CD14-positive monocyte (primary cell): Measurements from ENCODE around the gene RSPRY1. TPM values are rescaled to one million over a fixed set of nuclear protein-coding genes. Genes with fewer than 3 reads are reported as not detected.

ENCODE experiments used
- DNase-seq, 3 donors: peaks; one replicate each; pipeline ENCODE4 v3.0.0-alpha.2; 2011 to 2022
- H2AFZ ChIP-seq: 2 replicates; pipeline ENCODE4 v1.6.0; 2012; ENCODE audit warnings: mild to moderate bottlenecking, low read depth, low read length, inconsistent platforms; ENCODE audit not compliant: insufficient read depth, poor library complexity, severe bottlenecking
- H3K27ac ChIP-seq, 2 donors: 1 replicate in 1 of 2; 2 replicates in 1 of 2; pipeline ENCODE4 v1.5.1; 2012 to 2013; ENCODE audit warnings: low read length in 2 of 2, control low read depth in 1 of 2, inconsistent platforms in 1 of 2, low read depth in 1 of 2, mild to moderate bottlenecking in 1 of 2
- H3K27me3 ChIP-seq, 2 donors: one replicate each; pipeline versions ENCODE4 v1.6.0 to v1.6.1; 2011 to 2013; ENCODE audit warnings: low read length in 2 of 2; ENCODE audit not compliant: control insufficient read depth in 2 of 2, insufficient read depth in 2 of 2
- H3K36me3 ChIP-seq, 2 donors: replicated peaks in 1 of 2; 1 replicate in 1 of 2; 2 replicates in 1 of 2; pipeline versions ENCODE4 v1.5.1 to v1.6.1; 2012 to 2013; ENCODE audit warnings: low read length in 2 of 2, control low read depth in 1 of 2, inconsistent platforms in 1 of 2, mild to moderate bottlenecking in 1 of 2; ENCODE audit not compliant: insufficient read depth in 2 of 2, control insufficient read depth in 1 of 2
- H3K4me1 ChIP-seq, 2 donors: 1 replicate in 1 of 2; 2 replicates in 1 of 2; pipeline versions ENCODE4 v1.5.1 to v1.6.1; 2012 to 2013; ENCODE audit warnings: low read length in 2 of 2, control low read depth in 1 of 2, inconsistent platforms in 1 of 2, mild to moderate bottlenecking in 1 of 2, moderate library complexity in 1 of 2; ENCODE audit not compliant: insufficient read depth in 2 of 2, control insufficient read depth in 1 of 2
- H3K4me2 ChIP-seq: replicated peaks from 2 replicates; pipeline ENCODE3; 2012; ENCODE audit warnings: low read length, moderate library complexity, mild to moderate bottlenecking; ENCODE audit not compliant: poor library complexity, severe bottlenecking; ENCODE audit errors: extremely low read depth
- H3K4me3 ChIP-seq, 3 experiments: fragments of 200-600 bp in 1 of 3; sonication (generic) in 1 of 3; replicated peaks in 1 of 3; 1 replicate in 2 of 3; 2 replicates in 1 of 3; pipeline ENCODE4 v1.5.1; 2011 to 2013; ENCODE audit warnings: low read length in 3 of 3, mild to moderate bottlenecking in 3 of 3, control low read depth in 2 of 3, low read depth in 2 of 3, inconsistent platforms in 1 of 3, moderate library complexity in 1 of 3
- H3K79me2 ChIP-seq: 2 replicates; pipeline ENCODE4 v1.6.0; 2012; ENCODE audit warnings: mild to moderate bottlenecking, control low read depth, inconsistent platforms, low read length, moderate library complexity; ENCODE audit not compliant: insufficient read depth
- H3K9ac ChIP-seq: 2 replicates; pipeline ENCODE4 v1.6.0; 2017; ENCODE audit warnings: low read length, mild to moderate bottlenecking; ENCODE audit not compliant: insufficient read depth, poor library complexity, severe bottlenecking
- H3K9me3 ChIP-seq, 2 donors: replicated peaks in 1 of 2; 1 replicate in 1 of 2; 2 replicates in 1 of 2; pipeline versions ENCODE4 v1.5.1 to v1.6.1; 2012 to 2013; ENCODE audit warnings: low read length in 2 of 2, control low read depth in 1 of 2; ENCODE audit not compliant: control insufficient read depth in 1 of 2, insufficient read depth in 1 of 2
- H4K20me1 ChIP-seq: 2 replicates; pipeline ENCODE4 v1.6.0; 2012; ENCODE audit warnings: mild to moderate bottlenecking, low read length, control low read depth, moderate library complexity; ENCODE audit not compliant: insufficient read depth
- H3K27ac Mint-ChIP-seq, 7 donors: one replicate each; pipeline ENCODE4 v1.8.0; 2020; ENCODE audit warnings: mild to moderate bottlenecking in 7 of 7, mixed read lengths in 7 of 7, moderate library complexity in 6 of 7, inconsistent platforms in 2 of 7
- H3K27me3 Mint-ChIP-seq, 3 donors: one replicate each; pipeline ENCODE4 v1.8.0; 2021 to 2022; ENCODE audit warnings: low read depth in 3 of 3, mild to moderate bottlenecking in 3 of 3, mixed read lengths in 3 of 3, moderate library complexity in 3 of 3, inconsistent platforms in 1 of 3
- H3K36me3 Mint-ChIP-seq, 2 donors: one replicate each; pipeline ENCODE4 v1.8.0; 2020; ENCODE audit warnings: mixed read lengths in 2 of 2, inconsistent platforms in 1 of 2, mild to moderate bottlenecking in 1 of 2
- H3K4me1 Mint-ChIP-seq: one replicate; pipeline ENCODE4 v1.8.0; 2020; ENCODE audit warnings: mild to moderate bottlenecking, mixed read lengths
- H3K4me3 Mint-ChIP-seq, 2 donors: one replicate each; pipeline ENCODE4 v1.8.0; 2020; ENCODE audit warnings: mild to moderate bottlenecking in 2 of 2, mixed read lengths in 2 of 2, moderate library complexity in 1 of 2
- H3K9me3 Mint-ChIP-seq, 7 donors: one replicate each; pipeline ENCODE4 v1.8.0; 2020 to 2022; ENCODE audit warnings: mixed read lengths in 7 of 7, mild to moderate bottlenecking in 6 of 7, moderate library complexity in 6 of 7, inconsistent platforms in 2 of 7
- WGBS: methylation state at CpG from one replicate; pipeline ENCODE4 v1.1.5; 2013; ENCODE audit warnings: missing lambda C conversion rate; ENCODE audit not compliant: insufficient coverage; 5-methylcytosine and 5-hydroxymethylcytosine counted together
- intact Hi-C, 2 donors: fragments of 100-400 bp; cut with micrococcal nuclease; formaldehyde crosslinking; loops; one replicate each; pipeline versions ENCODE4 v1.15.0 to v1.15.1; 2023
- polyA plus RNA-seq, 3 donors: library from polyadenylated mRNA; depleted of rRNA in 1 of 3; unstranded in 2 of 3; stranded (reverse) in 1 of 3; fragments of 300-500 nt in 2 of 3; fragments of >200 nt in 1 of 3; fragmentation: Illumina TruSeq in 2 of 3; gene quantifications; 1 replicate in 2 of 3; 2 replicates in 1 of 3; pipeline ENCODE4 v1.2.3, GENCODE V29; 2012 to 2021
- TF ChIP-seq, protein P1 (sequence below): fragments of 200-600 bp; IDR thresholded peaks from one replicate; pipeline ENCODE4 v1.8.0; 2022; ENCODE audit warnings: antibody characterized with exemption, mild to moderate bottlenecking

The RSPRY1 gene
- polyA plus RNA-seq, 3 donors, result 15.7 to 28.3 (median 21.3) TPM

DNA sequence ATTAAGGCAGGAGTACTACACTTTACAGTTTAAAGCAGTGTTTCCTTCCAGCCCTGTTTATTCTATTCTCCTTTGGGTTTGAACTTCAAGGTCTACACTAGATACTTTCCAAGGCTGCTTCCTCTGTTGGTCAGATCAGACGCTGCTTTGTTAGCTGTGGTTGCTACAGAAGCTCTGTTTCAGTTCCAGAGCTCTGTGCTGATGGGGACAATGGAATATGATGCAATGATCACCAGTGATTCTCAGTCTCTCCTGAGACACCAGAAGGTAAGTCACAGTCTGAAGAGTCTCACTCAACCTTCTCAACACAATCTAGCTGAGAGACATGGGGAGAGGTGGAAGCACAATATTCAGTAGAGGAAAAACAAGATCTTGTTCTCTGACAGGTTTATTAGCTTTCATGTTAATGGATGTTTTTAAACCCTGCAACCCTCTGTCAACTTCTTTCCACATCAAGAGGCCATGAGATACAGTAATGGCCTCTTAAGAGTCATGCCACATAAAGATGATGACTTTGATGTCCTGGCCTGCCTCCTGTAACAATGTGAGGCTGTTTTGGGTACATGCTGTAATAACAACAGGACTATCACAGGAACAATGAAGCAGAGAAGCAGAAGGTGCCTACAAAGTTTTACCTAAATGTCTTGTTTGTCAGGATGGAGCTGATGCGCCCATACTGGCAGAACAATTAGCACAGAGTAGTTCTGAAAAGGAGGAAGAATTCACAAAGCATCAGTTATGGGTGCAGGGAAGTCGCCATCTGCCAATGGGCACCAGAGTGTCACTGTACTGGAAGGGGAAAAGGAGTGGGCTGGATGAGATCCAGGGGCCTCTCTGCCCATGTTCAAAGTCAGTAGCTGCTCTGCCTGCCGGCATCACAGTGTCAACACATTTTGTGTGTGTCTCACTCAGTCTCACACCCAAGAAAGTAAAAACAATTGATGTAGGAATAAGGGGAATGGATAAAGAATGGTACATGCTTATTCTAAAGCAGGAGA lies 33.7 kb upstream of the RSPRY1 start:
- H3K79me2 ChIP-seq, result no peaks in the 10 kb centered on the region
- H3K9me3 Mint-ChIP-seq, result peaks cover 0 to 2% (median 0%) of the 10 kb centered on the region in 7 donors
- no peaks in the 10 kb centered on the region for H3K9me3 ChIP-seq
- intact Hi-C loops, result no loop called here
- H3K4me3 ChIP-seq, result no peak overlapping the region
- no peak for DNase-seq
- peak overlapping the region in 5 of 7 donors; percentile 12 to 57 (median 26) for H3K27ac Mint-ChIP-seq
- no peak overlapping the region for H3K4me3 Mint-ChIP-seq
- WGBS, result 88% methylated on average over 1 of the region's 4 CpGs
- peaks cover 10% of the 10 kb centered on the region for H4K20me1 ChIP-seq
- no peak overlapping the region for H3K27ac ChIP-seq
- H3K4me1 ChIP-seq, result peaks cover 7% of the 10 kb centered on the region in 2 donors
- peaks cover 72 to 78% of the 10 kb centered on the region in 2 donors for H3K36me3 Mint-ChIP-seq
- no peak overlapping the region for H2AFZ ChIP-seq
- H3K27me3 ChIP-seq, result no peaks in the 10 kb centered on the region
- peaks cover 27% of the 10 kb centered on the region for H3K4me1 Mint-ChIP-seq
- no peak overlapping the region for H3K9ac ChIP-seq
- peaks cover 0 to 2% (median 0%) of the 10 kb centered on the region in 3 donors for H3K27me3 Mint-ChIP-seq
- peaks cover 63 to 95% of the 10 kb centered on the region in 2 donors for H3K36me3 ChIP-seq
- no peak overlapping the region for H3K4me2 ChIP-seq
- TF ChIP-seq, protein P1, sequence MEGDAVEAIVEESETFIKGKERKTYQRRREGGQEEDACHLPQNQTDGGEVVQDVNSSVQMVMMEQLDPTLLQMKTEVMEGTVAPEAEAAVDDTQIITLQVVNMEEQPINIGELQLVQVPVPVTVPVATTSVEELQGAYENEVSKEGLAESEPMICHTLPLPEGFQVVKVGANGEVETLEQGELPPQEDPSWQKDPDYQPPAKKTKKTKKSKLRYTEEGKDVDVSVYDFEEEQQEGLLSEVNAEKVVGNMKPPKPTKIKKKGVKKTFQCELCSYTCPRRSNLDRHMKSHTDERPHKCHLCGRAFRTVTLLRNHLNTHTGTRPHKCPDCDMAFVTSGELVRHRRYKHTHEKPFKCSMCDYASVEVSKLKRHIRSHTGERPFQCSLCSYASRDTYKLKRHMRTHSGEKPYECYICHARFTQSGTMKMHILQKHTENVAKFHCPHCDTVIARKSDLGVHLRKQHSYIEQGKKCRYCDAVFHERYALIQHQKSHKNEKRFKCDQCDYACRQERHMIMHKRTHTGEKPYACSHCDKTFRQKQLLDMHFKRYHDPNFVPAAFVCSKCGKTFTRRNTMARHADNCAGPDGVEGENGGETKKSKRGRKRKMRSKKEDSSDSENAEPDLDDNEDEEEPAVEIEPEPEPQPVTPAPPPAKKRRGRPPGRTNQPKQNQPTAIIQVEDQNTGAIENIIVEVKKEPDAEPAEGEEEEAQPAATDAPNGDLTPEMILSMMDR, result no peak

DNA sequence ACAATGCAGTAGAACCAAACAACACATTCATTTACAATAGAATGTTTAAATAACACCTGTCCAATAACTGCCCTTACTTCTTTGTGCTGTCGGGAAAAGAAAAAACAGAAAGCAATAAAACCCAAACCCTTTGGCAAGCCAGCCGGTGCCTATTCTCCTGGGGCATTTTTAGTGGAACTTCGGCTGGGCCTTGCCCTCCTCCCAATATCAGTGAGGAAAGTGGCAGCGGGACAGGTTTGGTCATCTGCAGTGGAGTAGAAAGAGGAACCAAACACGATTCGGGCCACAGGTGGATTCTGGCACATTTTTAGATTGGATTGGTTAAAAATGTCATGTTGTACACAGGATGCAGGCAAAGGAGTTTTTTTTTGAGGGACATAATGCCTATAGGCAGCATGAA lies 32.3 kb upstream of the RSPRY1 start:
- no peak overlapping the region for H3K4me2 ChIP-seq
- H3K27ac Mint-ChIP-seq, result no peak overlapping the region
- peaks cover 14% of the 10 kb centered on the region for H4K20me1 ChIP-seq
- peaks cover 0 to 2% (median 0%) of the 10 kb centered on the region in 3 donors for H3K27me3 Mint-ChIP-seq
- H3K4me1 Mint-ChIP-seq, result peaks cover 20% of the 10 kb centered on the region
- DNase-seq, result no peak
- H3K36me3 Mint-ChIP-seq, result peaks cover 76 to 84% of the 10 kb centered on the region in 2 donors
- TF ChIP-seq, protein P1, result no peak
- H3K27ac ChIP-seq, result no peak overlapping the region
- no peak overlapping the region for H2AFZ ChIP-seq
- WGBS, result 100% methylated on average over 1 of the region's 6 CpGs
- H3K9me3 ChIP-seq, result no peaks in the 10 kb centered on the region
- intact Hi-C loops, result no loop called here
- no peak overlapping the region for H3K4me3 Mint-ChIP-seq
- H3K79me2 ChIP-seq, result peaks cover 8% of the 10 kb centered on the region
- H3K36me3 ChIP-seq, result peaks cover 71 to 100% of the 10 kb centered on the region in 2 donors
- H3K4me3 ChIP-seq, result no peak overlapping the region
- H3K9ac ChIP-seq, result no peak overlapping the region
- no peaks in the 10 kb centered on the region for H3K27me3 ChIP-seq
- no peaks in the 10 kb centered on the region for H3K4me1 ChIP-seq
- peaks cover 0 to 2% (median 0%) of the 10 kb centered on the region in 7 donors for H3K9me3 Mint-ChIP-seq
